ENCODE measurements around the gene SORL1.
A peak's percentile ranks its signal among the peaks of the same experiment; 100 is the strongest.

The SORL1 gene

DNA sequence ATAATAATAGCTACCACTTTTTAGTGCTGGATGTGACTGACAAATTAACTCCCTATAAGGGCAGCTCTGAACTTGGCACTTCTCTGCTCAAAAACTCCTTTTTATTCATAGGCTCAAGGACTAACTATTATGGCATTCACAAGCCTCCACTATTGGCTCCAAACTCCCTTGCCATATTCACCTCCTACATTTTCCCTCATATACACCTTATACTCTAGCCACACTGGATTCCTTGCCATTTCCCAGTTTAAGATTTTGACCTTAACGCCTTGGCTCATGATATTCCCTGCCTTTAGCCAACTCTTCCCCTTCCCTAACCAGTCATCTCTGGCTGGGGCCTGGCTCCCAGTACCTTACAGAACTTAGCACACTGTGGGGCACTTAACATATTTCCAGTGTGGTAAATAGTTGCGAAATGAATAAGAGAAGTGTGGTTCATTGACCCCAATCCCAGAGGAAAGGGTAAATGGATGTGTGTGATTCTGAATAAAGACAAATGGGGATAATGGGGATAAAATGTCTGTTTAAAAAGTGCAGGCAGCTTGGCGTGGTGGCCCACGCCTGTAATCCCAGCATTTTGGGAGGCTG lies 40.0 kb upstream of the SORL1 start:
- H3K27ac ChIP-seq: no peak overlapping the region
- no peak overlapping the region for H3K4me3 ChIP-seq (ENCODE audit: low read depth in 1 of 2, low read length in 1 of 2)
- no peaks in the 10 kb centered on the region for H3K9me3 ChIP-seq
- H3K36me3 ChIP-seq: no peaks in the 10 kb centered on the region
- H3K27me3 ChIP-seq: no peaks in the 10 kb centered on the region
- TF ChIP-seq, protein P1, sequence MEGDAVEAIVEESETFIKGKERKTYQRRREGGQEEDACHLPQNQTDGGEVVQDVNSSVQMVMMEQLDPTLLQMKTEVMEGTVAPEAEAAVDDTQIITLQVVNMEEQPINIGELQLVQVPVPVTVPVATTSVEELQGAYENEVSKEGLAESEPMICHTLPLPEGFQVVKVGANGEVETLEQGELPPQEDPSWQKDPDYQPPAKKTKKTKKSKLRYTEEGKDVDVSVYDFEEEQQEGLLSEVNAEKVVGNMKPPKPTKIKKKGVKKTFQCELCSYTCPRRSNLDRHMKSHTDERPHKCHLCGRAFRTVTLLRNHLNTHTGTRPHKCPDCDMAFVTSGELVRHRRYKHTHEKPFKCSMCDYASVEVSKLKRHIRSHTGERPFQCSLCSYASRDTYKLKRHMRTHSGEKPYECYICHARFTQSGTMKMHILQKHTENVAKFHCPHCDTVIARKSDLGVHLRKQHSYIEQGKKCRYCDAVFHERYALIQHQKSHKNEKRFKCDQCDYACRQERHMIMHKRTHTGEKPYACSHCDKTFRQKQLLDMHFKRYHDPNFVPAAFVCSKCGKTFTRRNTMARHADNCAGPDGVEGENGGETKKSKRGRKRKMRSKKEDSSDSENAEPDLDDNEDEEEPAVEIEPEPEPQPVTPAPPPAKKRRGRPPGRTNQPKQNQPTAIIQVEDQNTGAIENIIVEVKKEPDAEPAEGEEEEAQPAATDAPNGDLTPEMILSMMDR (IDR thresholded peaks at IDR 0.05): no peak
- H3K4me1 ChIP-seq (ENCODE audit: control insufficient read depth in 1 of 2, insufficient read depth in 1 of 2, low read depth in 1 of 2, low read length in 1 of 2): peaks cover 38 to 42% of the 10 kb centered on the region in 2 experiments

DNA sequence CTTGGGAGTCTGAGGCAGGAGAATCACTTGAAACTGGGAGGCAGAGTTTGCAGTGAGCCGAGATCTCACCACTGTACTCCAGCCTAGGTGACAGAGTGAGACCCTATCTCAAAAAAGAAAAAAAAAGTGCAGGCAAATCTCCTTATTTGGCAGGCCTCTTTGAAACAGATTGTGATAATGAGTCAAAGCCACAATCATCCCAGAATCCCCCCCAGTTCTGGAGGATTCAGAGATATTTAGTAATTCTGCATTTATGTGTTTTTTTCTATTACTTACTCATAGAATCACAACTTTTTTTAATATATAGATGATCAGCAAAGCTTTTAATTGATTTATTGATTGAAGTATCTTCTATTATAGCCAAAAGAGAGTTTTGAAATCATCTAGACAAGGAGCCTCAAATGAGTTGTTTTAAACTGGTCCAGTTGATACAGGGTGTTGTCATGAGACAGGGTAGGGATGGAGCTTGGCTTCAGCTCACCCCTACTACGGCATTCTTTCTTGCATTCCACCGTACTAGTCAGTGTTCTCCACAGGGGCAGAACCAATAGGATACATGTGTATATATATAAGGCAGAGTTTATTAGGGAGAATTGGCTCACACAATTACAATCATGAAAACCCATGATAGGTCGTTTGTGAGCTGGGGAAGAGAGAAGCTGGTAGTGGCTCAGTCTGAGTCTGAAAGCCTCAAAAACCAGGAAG lies 39.3 kb upstream of the SORL1 start:
- H3K4me1 ChIP-seq (ENCODE audit: control insufficient read depth in 1 of 2, insufficient read depth in 1 of 2, low read depth in 1 of 2, low read length in 1 of 2): peaks cover 45 to 50% of the 10 kb centered on the region in 2 experiments
- no peak overlapping the region for H3K27ac ChIP-seq
- H3K4me3 ChIP-seq (ENCODE audit: low read depth in 1 of 2, low read length in 1 of 2): no peak overlapping the region
- TF ChIP-seq, protein P1 (IDR thresholded peaks at IDR 0.05): no peak
- H3K36me3 ChIP-seq: no peaks in the 10 kb centered on the region
- no peaks in the 10 kb centered on the region for H3K9me3 ChIP-seq
- H3K27me3 ChIP-seq: no peaks in the 10 kb centered on the region

DNA sequence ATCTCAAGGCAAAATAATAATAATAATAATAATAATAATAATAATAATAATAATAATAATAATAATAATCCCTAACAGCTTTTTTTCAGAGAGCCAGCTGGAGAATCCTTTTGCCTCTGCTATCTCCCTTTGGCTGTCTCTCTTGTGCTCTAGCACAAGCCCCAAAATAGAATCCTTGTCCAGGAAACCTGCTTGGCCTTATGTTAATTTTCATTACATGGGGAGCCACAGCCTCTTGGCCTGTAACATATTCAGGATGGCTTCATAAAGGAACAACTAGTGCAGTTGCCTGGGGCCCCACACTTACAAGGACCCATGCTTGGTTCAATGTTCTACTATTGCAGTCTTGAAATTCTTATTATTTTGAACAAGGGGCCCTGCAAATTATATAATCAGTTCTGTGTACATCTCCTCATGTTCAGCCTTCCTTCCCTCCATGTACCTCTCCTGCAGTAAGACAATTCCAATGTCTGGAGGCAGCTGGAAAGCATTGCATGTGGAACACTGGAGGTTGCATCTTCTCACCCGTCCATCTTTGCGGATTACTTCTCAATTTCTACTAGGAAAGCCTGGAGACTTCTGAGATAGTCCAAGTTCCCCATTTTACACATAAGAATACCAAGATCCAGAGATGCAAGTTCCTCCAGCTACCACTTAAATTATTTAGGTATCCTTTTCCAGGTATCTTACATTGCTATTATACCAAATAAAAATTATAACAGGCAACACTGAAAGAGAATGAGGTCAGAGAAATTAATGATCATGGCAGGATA lies 37.8 kb upstream of the SORL1 start:
- TF ChIP-seq, protein P1 (IDR thresholded peaks at IDR 0.05): peak; percentile 15
- Histone ChIP-seq H3K4me1 (ENCODE audit: control insufficient read depth in 1 of 2, insufficient read depth in 1 of 2, low read depth in 1 of 2, low read length in 1 of 2) (peaks cover 60 to 63% of the 10 kb centered on the region in 2 experiments), H3K27ac (peak overlapping the region; percentile 98), H3K9me3 (no peaks in the 10 kb centered on the region), H3K36me3 (no peaks in the 10 kb centered on the region), H3K27me3 (no peaks in the 10 kb centered on the region), H3K4me3 (ENCODE audit: low read depth in 1 of 2, low read length in 1 of 2) (peak overlapping the region in 1 of 2 experiments; percentile 2)

DNA sequence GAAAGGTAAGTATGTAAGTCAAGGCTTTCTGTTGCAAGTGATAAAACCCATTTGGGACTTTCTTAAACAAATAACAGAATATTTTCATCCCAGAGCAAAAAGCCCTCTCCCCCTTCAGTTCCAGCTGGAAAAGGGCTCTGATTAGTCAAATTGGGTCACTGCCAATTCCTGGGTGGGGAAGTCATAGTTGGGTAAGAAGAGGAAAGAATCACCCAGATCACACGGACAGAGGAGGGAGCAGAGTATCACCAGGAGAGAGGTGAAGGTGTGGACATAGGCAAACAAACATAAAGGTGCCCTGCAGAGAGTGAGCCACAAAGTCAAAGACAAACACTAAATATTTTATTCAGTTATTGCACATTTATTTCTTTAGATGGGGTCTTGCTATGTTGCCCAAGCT lies 36.3 kb upstream of the SORL1 start:
- no peaks in the 10 kb centered on the region for H3K9me3 ChIP-seq
- no peaks in the 10 kb centered on the region for H3K36me3 ChIP-seq
- TF ChIP-seq, protein P1 (IDR thresholded peaks at IDR 0.05): no peak
- peak overlapping the region in 1 of 2 experiments; percentile 45 for H3K4me3 ChIP-seq (ENCODE audit: low read depth in 1 of 2, low read length in 1 of 2)
- H3K27ac ChIP-seq: peak overlapping the region; percentile 98
- H3K27me3 ChIP-seq: no peaks in the 10 kb centered on the region
- H3K4me1 ChIP-seq (ENCODE audit: control insufficient read depth in 1 of 2, insufficient read depth in 1 of 2, low read depth in 1 of 2, low read length in 1 of 2): peaks cover 75 to 79% of the 10 kb centered on the region in 2 experiments

DNA sequence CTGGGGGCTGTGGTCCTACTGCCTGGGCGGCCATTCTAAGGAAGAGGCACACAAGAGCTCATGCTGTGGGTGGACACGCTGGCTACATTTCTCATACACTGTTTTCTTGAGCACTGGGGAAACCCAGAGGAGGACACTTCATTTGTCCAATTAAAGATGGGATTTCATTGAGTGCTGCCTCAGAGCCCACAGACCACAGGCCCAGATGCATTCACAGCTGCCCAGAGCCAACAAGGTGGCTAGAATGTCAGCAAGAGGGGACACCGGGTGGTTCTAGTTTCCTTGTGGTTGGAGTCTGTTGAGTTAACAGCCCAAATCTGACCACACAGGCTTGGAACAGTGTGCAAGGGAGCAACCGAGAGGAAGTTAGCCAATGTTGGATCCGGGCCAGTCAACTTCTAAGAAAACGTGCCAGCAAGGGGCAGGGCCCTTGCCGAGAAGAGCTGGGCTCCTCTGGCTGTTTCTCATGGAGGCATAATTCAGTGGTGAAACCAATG lies 35.0 kb upstream of the SORL1 start:
- no peaks in the 10 kb centered on the region for H3K36me3 ChIP-seq
- H3K27me3 ChIP-seq: no peaks in the 10 kb centered on the region
- H3K4me1 ChIP-seq (ENCODE audit: control insufficient read depth in 1 of 2, insufficient read depth in 1 of 2, low read depth in 1 of 2, low read length in 1 of 2): peaks cover 84 to 87% of the 10 kb centered on the region in 2 experiments
- H3K4me3 ChIP-seq (ENCODE audit: low read depth in 1 of 2, low read length in 1 of 2): peak overlapping the region; percentile 45 to 49
- TF ChIP-seq, protein P1 (IDR thresholded peaks at IDR 0.05): no peak
- H3K27ac ChIP-seq: peak overlapping the region; percentile 98
- H3K9me3 ChIP-seq: no peaks in the 10 kb centered on the region
